ENCODE data around the gene SERAC1. TPM values are rescaled to one million over a fixed set of nuclear protein-coding genes. Genes with fewer than 3 reads are reported as not detected.
"Not testable (repeated sequence)": the region's sequence is repeated elsewhere in the genome, so short reads cannot be mapped to it uniquely, and the experiment has no call there.

SERAC1 gene
- total RNA-seq, 1 donor from 2014 or later, result 17.1 TPM

DNA sequence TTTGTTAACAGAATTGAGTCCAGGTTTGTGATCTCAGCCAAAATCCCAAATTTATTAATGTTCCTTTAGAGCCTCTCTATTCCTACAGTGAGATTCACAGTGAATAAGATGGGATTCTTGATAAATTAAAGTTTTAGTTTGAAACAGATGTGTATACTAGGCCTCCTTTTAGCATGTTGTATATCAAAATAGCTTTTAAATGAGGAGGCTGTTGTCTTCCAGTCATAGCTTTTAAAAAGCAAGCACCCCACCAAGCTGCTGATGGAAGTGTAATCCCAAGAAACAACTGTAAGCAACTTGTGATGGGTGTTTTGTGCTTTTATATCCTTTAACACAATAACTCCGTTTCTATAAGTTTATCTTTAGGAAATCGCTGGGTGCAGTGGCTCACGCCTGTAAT, 7.0 kb upstream of the SERAC1 start:
- no peak for DNase-seq (ENCODE audit: low spot score)
- peaks cover 42% of the 10 kb centered on the region for H3K4me1 Mint-ChIP-seq (ENCODE audit: low read depth)
- H3K36me3 Mint-ChIP-seq (ENCODE audit: low read depth), result peaks cover 15% of the 10 kb centered on the region
- no peaks in the 10 kb centered on the region for H3K27me3 Mint-ChIP-seq (ENCODE audit: low read depth)
- H3K27ac Mint-ChIP-seq (ENCODE audit: unreplicated experiment), result peak overlapping the region; percentile 60
- no peak overlapping the region for H3K4me3 Mint-ChIP-seq (ENCODE audit: unreplicated experiment)
- H3K9me3 Mint-ChIP-seq (ENCODE audit: low read depth), result no peaks in the 10 kb centered on the region
- TF ChIP-seq, protein P1, sequence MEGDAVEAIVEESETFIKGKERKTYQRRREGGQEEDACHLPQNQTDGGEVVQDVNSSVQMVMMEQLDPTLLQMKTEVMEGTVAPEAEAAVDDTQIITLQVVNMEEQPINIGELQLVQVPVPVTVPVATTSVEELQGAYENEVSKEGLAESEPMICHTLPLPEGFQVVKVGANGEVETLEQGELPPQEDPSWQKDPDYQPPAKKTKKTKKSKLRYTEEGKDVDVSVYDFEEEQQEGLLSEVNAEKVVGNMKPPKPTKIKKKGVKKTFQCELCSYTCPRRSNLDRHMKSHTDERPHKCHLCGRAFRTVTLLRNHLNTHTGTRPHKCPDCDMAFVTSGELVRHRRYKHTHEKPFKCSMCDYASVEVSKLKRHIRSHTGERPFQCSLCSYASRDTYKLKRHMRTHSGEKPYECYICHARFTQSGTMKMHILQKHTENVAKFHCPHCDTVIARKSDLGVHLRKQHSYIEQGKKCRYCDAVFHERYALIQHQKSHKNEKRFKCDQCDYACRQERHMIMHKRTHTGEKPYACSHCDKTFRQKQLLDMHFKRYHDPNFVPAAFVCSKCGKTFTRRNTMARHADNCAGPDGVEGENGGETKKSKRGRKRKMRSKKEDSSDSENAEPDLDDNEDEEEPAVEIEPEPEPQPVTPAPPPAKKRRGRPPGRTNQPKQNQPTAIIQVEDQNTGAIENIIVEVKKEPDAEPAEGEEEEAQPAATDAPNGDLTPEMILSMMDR (IDR thresholded peaks at IDR 0.05), result no peak

DNA sequence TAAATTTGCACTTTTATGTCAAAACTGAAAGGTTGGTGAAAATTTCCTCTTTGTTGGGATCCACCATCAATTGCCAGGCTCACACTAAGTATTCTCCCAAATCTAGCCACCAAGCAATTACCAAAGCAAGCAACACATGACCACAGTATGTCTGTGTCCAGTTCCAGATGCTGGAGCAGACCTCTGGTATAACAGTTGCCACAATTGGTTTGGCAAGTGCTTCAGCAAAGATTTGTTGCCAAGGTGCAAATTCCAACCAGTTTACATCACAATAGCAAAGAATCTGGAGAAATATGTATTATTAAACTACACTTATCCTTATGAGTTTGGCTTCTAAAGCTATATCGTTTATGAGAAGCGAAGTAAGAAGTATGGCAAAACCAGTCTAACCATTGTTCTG, 6.5 kb upstream of the SERAC1 start:
- no peaks in the 10 kb centered on the region for H3K27me3 Mint-ChIP-seq (ENCODE audit: low read depth)
- H3K4me3 Mint-ChIP-seq (ENCODE audit: unreplicated experiment), result no peak overlapping the region
- no peak for DNase-seq (ENCODE audit: low spot score)
- H3K4me1 Mint-ChIP-seq (ENCODE audit: low read depth), result peaks cover 46% of the 10 kb centered on the region
- no peaks in the 10 kb centered on the region for H3K9me3 Mint-ChIP-seq (ENCODE audit: low read depth)
- TF ChIP-seq, protein P1 (IDR thresholded peaks at IDR 0.05), result no peak
- H3K27ac Mint-ChIP-seq (ENCODE audit: unreplicated experiment), result peak overlapping the region; percentile 10
- peaks cover 15% of the 10 kb centered on the region for H3K36me3 Mint-ChIP-seq (ENCODE audit: low read depth)

DNA sequence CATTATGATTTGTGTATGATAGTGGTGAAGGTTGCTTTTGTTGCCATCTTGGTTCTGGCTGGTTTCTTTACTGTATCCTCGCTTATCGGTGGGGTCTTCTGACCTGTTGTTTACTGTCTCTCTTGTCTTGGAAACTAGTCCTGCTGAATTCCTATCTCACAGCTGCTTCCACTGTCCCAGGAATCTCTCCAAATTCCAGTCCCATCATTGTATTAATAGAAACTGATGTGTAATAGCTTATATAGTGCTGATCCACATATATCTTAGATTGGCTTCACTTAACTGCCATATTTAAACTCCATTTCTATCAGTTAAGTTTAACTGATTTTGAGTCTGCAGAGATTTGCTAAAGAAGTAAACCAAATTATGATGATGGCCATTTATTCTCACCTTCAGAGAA, 6.0 kb upstream of the SERAC1 start:
- DNase-seq (ENCODE audit: low spot score), result no peak
- Mint-ChIP-seq H3K27me3 (ENCODE audit: low read depth) (no peaks in the 10 kb centered on the region), H3K4me1 (ENCODE audit: low read depth) (peaks cover 46% of the 10 kb centered on the region), H3K27ac (ENCODE audit: unreplicated experiment) (no peak overlapping the region), H3K36me3 (ENCODE audit: low read depth) (peaks cover 10% of the 10 kb centered on the region), H3K9me3 (ENCODE audit: low read depth) (no peaks in the 10 kb centered on the region), H3K4me3 (ENCODE audit: unreplicated experiment) (no peak overlapping the region)
- TF ChIP-seq, protein P1 (IDR thresholded peaks at IDR 0.05), result no peak

DNA sequence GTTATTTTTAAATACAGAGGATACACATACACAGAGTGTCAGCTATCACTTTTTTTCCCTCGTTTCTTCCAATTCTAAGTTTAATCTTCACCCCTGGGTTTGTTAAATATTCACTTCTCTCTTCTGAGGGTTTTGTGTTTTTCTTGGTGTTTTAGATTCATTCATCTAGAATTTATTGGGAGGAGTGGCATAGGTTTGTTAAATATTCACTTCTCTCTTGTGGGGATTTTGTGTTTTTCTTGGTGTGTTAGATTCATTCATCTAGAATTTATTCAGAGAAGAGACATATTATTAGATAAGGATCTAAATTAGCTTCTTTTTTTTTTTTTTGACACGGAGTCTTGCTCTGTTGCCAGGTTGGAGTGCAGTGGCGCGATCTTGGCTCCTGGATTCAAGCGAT, 3.9 kb upstream of the SERAC1 start:
- peak overlapping the region; percentile 76 for H3K27ac Mint-ChIP-seq (ENCODE audit: unreplicated experiment)
- no peaks in the 10 kb centered on the region for H3K9me3 Mint-ChIP-seq (ENCODE audit: low read depth)
- peaks cover 6% of the 10 kb centered on the region for H3K36me3 Mint-ChIP-seq (ENCODE audit: low read depth)
- peaks cover 52% of the 10 kb centered on the region for H3K4me1 Mint-ChIP-seq (ENCODE audit: low read depth)
- no peak overlapping the region for H3K4me3 Mint-ChIP-seq (ENCODE audit: unreplicated experiment)
- DNase-seq (ENCODE audit: low spot score), result no peak
- TF ChIP-seq, protein P1 (IDR thresholded peaks at IDR 0.05), result no peak
- H3K27me3 Mint-ChIP-seq (ENCODE audit: low read depth), result no peaks in the 10 kb centered on the region

DNA sequence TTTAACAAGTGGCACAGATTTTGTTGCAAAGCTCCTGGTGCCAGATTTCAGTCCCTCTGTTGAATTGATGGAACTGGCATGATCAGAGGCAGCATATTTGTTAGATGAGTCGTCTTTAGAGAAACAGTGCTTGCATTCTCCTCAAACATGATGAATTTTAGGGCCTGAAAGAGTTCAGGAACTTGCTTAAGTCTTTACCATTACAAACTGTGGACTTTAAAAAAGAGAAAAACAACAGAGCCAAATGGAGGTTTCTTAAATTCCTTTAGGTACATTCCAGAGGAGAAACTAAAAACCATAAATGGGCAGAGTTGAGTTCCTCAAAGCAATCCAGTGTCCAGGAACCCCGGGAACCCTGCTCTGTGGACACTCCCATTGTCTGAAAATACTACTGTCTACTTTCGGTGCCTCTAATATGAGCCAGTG, 2.6 kb upstream of the SERAC1 start:
- Mint-ChIP-seq H3K9me3 (ENCODE audit: low read depth) (no peaks in the 10 kb centered on the region), H3K27ac (ENCODE audit: unreplicated experiment) (peak overlapping the region; percentile 76), H3K4me1 (ENCODE audit: low read depth) (peaks cover 66% of the 10 kb centered on the region), H3K27me3 (ENCODE audit: low read depth) (no peaks in the 10 kb centered on the region), H3K36me3 (ENCODE audit: low read depth) (peaks cover 6% of the 10 kb centered on the region), H3K4me3 (ENCODE audit: unreplicated experiment) (peak overlapping the region; percentile 23)
- no peak for DNase-seq (ENCODE audit: low spot score)
- TF ChIP-seq, protein P1 (IDR thresholded peaks at IDR 0.05), result no peak

DNA sequence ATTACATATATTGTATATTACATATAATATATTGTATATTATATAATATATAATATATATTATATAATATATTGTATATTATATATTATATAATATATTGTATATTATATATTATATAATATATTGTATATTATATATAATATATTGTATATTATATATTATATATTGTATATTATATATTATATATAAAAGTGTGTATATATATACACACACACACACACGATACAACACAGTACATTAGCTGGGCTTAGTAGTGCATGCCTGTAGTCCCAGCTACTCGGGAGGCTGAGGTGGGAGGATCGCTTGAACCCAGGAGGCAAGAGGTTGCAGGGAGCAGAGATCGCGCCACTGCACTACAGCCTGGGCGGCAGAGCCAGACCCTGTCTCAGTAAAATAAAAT, 1.6 kb upstream of the SERAC1 start:
- H3K9me3 Mint-ChIP-seq (ENCODE audit: low read depth); H3K4me3 Mint-ChIP-seq (ENCODE audit: unreplicated experiment); H3K36me3 Mint-ChIP-seq (ENCODE audit: low read depth); H3K27me3 Mint-ChIP-seq (ENCODE audit: low read depth); DNase-seq (ENCODE audit: low spot score): not testable (repeated sequence)
- peak overlapping the region; percentile 76 for H3K27ac Mint-ChIP-seq (ENCODE audit: unreplicated experiment)
- peaks cover 70% of the 10 kb centered on the region for H3K4me1 Mint-ChIP-seq (ENCODE audit: low read depth)

All from chondrocyte (in vitro differentiated cells).